ENCODE results near the gene CGB8.
"Not testable (repeated sequence)": the region's sequence is repeated elsewhere in the genome, so short reads cannot be mapped to it uniquely, and the experiment has no call there.

CGB8 gene

DNA sequence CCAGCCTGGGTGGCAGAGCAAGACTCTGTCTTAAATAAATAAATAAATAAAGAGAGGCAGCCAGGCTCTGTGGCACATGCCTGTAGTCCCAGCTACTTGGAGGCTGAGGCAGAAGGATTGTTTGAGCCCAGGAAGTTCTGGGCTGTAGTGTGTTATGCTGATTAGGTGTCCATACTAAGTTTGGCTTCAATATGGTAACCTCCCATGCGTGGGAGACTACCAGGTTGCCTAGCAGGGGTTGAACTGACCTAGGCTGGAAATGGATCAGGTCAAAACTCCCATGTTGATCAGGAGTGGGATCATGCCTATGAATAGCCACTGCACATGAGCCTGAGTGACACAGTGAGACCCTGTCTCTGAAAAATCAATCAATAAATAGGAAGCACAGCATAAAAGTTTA lies 32.4 kb upstream of the CGB8 start:
- Histone ChIP-seq H3K9ac (no peak overlapping the region), H3K4me2 (ENCODE audit: low read length) (no peak overlapping the region), H3K79me2 (peaks cover 9% of the 10 kb centered on the region), H3K27ac (no peak overlapping the region), H3K36me3 (ENCODE audit: control insufficient read depth, insufficient read depth, low read length) (no peaks in the 10 kb centered on the region), H3K9me3 (ENCODE audit: control insufficient read depth, low read length) (no peaks in the 10 kb centered on the region), H3K27me3 (ENCODE audit: control insufficient read depth, insufficient read depth, low read length) (no peaks in the 10 kb centered on the region), H3K4me3 (ENCODE audit: low read depth, low read length) (no peak overlapping the region), H2AFZ (no peak overlapping the region), H3K4me1 (peaks cover 3% of the 10 kb centered on the region)
- TF ChIP-seq, protein P1, sequence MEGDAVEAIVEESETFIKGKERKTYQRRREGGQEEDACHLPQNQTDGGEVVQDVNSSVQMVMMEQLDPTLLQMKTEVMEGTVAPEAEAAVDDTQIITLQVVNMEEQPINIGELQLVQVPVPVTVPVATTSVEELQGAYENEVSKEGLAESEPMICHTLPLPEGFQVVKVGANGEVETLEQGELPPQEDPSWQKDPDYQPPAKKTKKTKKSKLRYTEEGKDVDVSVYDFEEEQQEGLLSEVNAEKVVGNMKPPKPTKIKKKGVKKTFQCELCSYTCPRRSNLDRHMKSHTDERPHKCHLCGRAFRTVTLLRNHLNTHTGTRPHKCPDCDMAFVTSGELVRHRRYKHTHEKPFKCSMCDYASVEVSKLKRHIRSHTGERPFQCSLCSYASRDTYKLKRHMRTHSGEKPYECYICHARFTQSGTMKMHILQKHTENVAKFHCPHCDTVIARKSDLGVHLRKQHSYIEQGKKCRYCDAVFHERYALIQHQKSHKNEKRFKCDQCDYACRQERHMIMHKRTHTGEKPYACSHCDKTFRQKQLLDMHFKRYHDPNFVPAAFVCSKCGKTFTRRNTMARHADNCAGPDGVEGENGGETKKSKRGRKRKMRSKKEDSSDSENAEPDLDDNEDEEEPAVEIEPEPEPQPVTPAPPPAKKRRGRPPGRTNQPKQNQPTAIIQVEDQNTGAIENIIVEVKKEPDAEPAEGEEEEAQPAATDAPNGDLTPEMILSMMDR (IDR thresholded peaks at IDR 0.05) = no peak

DNA sequence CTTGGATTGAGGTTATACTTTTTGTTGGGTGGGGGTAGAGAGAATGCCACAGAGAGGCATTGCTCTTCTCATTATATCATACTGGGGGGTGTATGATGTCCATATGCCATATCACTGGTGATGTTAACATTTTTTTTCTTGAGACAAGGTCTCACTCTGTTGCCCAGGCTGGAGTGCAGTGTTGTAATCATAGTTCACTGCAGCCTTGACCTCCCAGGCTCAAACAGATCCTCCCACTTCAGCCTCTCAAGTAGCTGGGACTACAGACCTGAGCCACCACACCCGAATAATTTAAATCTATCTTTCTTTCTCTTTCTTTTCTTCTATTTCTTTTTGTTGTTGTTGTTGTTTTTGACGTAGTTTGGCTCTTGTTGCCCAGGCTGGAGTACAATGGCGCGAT lies 31.5 kb upstream of the CGB8 start:
- TF ChIP-seq, protein P1 (IDR thresholded peaks at IDR 0.05) = no peak
- Histone ChIP-seq H3K9ac (no peak overlapping the region), H3K79me2 (peaks cover under 1% of the 10 kb centered on the region), H3K4me3 (ENCODE audit: low read depth, low read length) (no peak overlapping the region), H3K27ac (no peak overlapping the region), H3K4me2 (ENCODE audit: low read length) (no peak overlapping the region), H3K27me3 (ENCODE audit: control insufficient read depth, insufficient read depth, low read length) (no peaks in the 10 kb centered on the region), H3K36me3 (ENCODE audit: control insufficient read depth, insufficient read depth, low read length) (no peaks in the 10 kb centered on the region), H2AFZ (no peak overlapping the region), H3K4me1 (peaks cover 3% of the 10 kb centered on the region), H3K9me3 (ENCODE audit: control insufficient read depth, low read length) (no peaks in the 10 kb centered on the region)

DNA sequence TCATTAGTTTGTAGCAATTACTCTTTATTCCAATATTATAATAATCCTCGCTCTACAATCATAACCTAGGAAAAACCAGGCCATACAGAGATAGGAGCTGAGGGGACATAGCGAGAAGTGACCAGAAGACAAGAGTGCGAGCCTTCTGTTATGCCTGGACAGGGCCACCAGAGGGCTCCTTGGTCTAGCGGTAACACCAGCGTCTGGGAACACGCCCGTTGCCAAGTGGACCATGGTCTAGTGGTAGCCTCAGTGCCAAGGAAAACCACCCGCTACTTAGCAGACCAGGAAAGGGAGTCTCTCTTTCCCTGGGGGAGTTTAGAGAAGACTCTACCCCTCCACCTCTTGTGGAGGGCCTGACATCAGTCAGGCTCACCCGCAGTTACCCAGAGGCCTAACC lies 26.0 kb upstream of the CGB8 start:
- not testable (repeated sequence) for H3K9ac ChIP-seq

DNA sequence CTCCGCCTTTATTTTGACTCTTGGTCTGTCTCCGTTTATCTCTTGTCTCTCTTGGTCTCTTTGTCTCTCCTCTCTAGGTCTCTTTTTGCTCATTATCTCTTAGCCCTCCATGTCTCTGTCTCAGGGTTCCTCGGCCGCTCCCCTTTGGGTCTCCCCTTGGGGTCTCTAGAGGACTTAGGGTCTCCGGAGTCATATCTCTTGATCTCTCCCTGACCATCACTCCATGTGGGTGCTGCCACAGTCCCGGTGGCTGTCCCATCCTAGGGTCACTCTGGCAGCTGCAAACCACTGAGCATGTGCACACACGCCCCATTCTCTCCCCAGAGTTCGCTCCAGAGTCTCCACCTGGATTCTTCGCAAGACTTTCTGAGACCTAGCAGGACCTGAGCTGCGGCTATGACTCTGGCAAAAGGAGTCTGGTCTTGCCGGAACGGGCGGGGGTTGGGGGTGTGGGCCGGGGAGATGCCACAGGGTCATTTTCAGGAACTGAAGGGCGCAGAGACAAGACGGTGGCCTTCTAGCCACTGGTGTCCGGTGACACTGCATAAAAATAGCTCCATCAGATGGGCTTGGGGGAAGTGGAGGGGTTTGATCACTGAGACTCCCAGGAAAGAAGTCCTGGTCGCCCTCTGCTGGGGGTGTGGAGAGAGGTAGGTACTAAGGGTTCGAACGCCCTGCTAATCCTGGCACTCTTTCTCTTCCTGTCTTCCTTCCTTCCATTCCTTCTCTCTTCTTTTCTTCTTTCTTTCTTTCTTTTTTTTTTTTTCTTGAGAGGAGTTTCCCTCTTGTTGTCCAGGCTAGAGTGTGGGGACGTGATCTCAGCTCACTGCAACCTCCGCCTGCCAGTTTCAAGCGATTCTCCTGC lies 24.8 kb upstream of the CGB8 start:
- Histone ChIP-seq H3K4me1 (no peaks in the 10 kb centered on the region), H3K4me2 (ENCODE audit: low read length) (no peak overlapping the region), H3K36me3 (ENCODE audit: control insufficient read depth, insufficient read depth, low read length) (no peaks in the 10 kb centered on the region), H3K27ac (no peak overlapping the region), H3K27me3 (ENCODE audit: control insufficient read depth, insufficient read depth, low read length) (peaks cover 5% of the 10 kb centered on the region), H2AFZ (no peak overlapping the region), H3K9me3 (ENCODE audit: control insufficient read depth, low read length) (no peaks in the 10 kb centered on the region), H3K9ac (no peak overlapping the region), H3K79me2 (no peaks in the 10 kb centered on the region), H3K4me3 (ENCODE audit: low read depth, low read length) (no peak overlapping the region)
- TF ChIP-seq, protein P1 (IDR thresholded peaks at IDR 0.05) = no peak

More for the DNA sequence above, 26.0 kb upstream of the CGB8 start:
- not testable (repeated sequence) for H3K79me2 ChIP-seq; H3K9me3 ChIP-seq (ENCODE audit: control insufficient read depth, low read length); H2AFZ ChIP-seq; H3K4me3 ChIP-seq (ENCODE audit: low read depth, low read length); H3K27me3 ChIP-seq (ENCODE audit: control insufficient read depth, insufficient read depth, low read length); H3K27ac ChIP-seq; H3K4me1 ChIP-seq; H3K4me2 ChIP-seq (ENCODE audit: low read length); H3K36me3 ChIP-seq (ENCODE audit: control insufficient read depth, insufficient read depth, low read length)
- TF ChIP-seq, protein P1 (IDR thresholded peaks at IDR 0.05) = peak; percentile 73

All from parathyroid adenoma (tissue), 2 donors.